HepG2 (cell line): Measurements from ENCODE around the gene FBXL12. TPM values are rescaled to one million over a fixed set of nuclear protein-coding genes. Genes with fewer than 3 reads are reported as not detected.

Experiments used
- ATAC-seq: fragments of 200-7000 bp; cut with Tn5 transposase; 3 replicates; pipeline ENCODE4 v1.9.1; 2020; ENCODE audit warnings: mild to moderate bottlenecking, moderate library complexity
- BruUV-seq: library from RNA; stranded (reverse); fragments of 400-500 nt; replicated peaks from 2 replicates; lab custom pipeline; 2021; lab: Mats Ljungman, UMichigan
- CTCF ChIA-PET: fragments of 300-600 bp; formaldehyde crosslinking; extraction: SDS; loops from one replicate; lab custom pipeline; 2021; ENCODE audit warnings: low total read pairs, inconsistent platforms, low intra/inter-chr PET ratio; lab: Yijun Ruan, JAX
- POLR2A ChIA-PET: fragments of 350-600 bp; sonication (Branson Sonifier 250); formaldehyde crosslinking; loops from one replicate; lab custom pipeline; 2020; ENCODE audit warnings: antibody characterized with exemption, inconsistent platforms; lab: Yijun Ruan, JAX
- DNase-seq: peaks from one replicate; pipeline ENCODE4 v3.0.0-alpha.2; 2015; ENCODE audit warnings: low spot score
- FAIRE-seq: peaks from 3 replicates; lab custom pipeline; 2011; peaks lifted over from hg19 to GRCh38; lab: Jason Lieb, UNC
- H2AFZ ChIP-seq: one replicate; pipeline ENCODE4 v1.6.1; 2011; ENCODE audit warnings: low read length, inconsistent platforms
- H3K27ac ChIP-seq: fragments of 300-600 bp; 3 replicates; pipeline ENCODE4 v1.8.0; 2011; ENCODE audit warnings: mixed run types, mild to moderate bottlenecking, mixed read lengths, low read length, inconsistent platforms; ENCODE audit not compliant: insufficient read depth; ENCODE audit errors: extremely low read length
- H3K27me3 ChIP-seq, 2 experiments: fragments of 200-600 bp in 1 of 2; 2 replicates in 1 of 2; 3 replicates in 1 of 2; pipeline versions ENCODE4 v1.6.0 to v1.8.0; 2011; ENCODE audit warnings: low read length in 2 of 2, mild to moderate bottlenecking in 2 of 2, moderate library complexity in 2 of 2, inconsistent platforms in 1 of 2; ENCODE audit not compliant: insufficient read depth in 2 of 2, control insufficient read depth in 1 of 2
- H3K36me3 ChIP-seq, 2 experiments: fragments of 200-600 bp in 1 of 2; replicated peaks in 1 of 2; 2 replicates in 1 of 2; 3 replicates in 1 of 2; pipeline versions ENCODE4 v1.5.1 to v1.8.0; 2011; ENCODE audit warnings: low read length in 2 of 2, inconsistent platforms in 1 of 2; ENCODE audit not compliant: insufficient read depth in 2 of 2, control insufficient read depth in 1 of 2
- H3K4me1 ChIP-seq: 2 replicates; pipeline ENCODE4 v1.5.1; 2012; ENCODE audit warnings: low read length, inconsistent platforms; ENCODE audit not compliant: insufficient read depth
- H3K4me2 ChIP-seq: 2 replicates; pipeline ENCODE4 v1.6.0; 2011; ENCODE audit warnings: low read depth, low read length, inconsistent platforms
- H3K4me3 ChIP-seq, 3 experiments: fragments of 200-600 bp in 1 of 3; sonication (generic), shearing (Covaris generic) in 1 of 3; replicated peaks in 1 of 3; 2 replicates each; pipeline ENCODE4 v1.5.1; 2011 to 2016; ENCODE audit warnings: low read length in 3 of 3, inconsistent platforms in 2 of 3, low read depth in 2 of 3, mild to moderate bottlenecking in 2 of 3, control low read depth in 1 of 3, mixed read lengths in 1 of 3; ENCODE audit not compliant: insufficient read depth in 1 of 3
- H3K79me2 ChIP-seq: one replicate; pipeline ENCODE4 v1.6.1; 2011; ENCODE audit warnings: low read length, inconsistent platforms; ENCODE audit not compliant: insufficient read depth
- H3K9ac ChIP-seq: 2 replicates; pipeline ENCODE4 v1.6.0; 2011; ENCODE audit warnings: mild to moderate bottlenecking, low read depth, low read length, inconsistent platforms; ENCODE audit not compliant: insufficient read depth
- H3K9me3 ChIP-seq: 2 replicates; pipeline ENCODE4 v1.5.1; 2012; ENCODE audit warnings: mild to moderate bottlenecking, low read length
- H4K20me1 ChIP-seq: 2 replicates; pipeline ENCODE4 v1.6.0; 2011; ENCODE audit warnings: inconsistent platforms, mild to moderate bottlenecking, low read length, moderate library complexity; ENCODE audit not compliant: insufficient read depth
- ATF7 ChIP-seq, 2 experiments: fragments of 450-650 bp in 1 of 2; sonication (generic) in 1 of 2; formaldehyde crosslinking in 1 of 2; IDR thresholded peaks; 2 replicates each; pipeline versions ENCODE4 v1.4.0 to v1.6.1; 2016 to 2020; ENCODE audit warnings: antibody characterized with exemption in 1 of 2, mild to moderate bottlenecking in 1 of 2, missing genetic modification reagents in 1 of 2
- SRSF9 ChIP-seq: fragments of 200-400 bp; formaldehyde crosslinking; IDR thresholded peaks from 2 replicates; pipeline ENCODE4 v1.6.1; 2018; ENCODE audit warnings: borderline replicate concordance, mild to moderate bottlenecking, low read depth, low read length; ENCODE audit not compliant: insufficient read depth, poor library complexity, severe bottlenecking
- TCF12 ChIP-seq, 2 experiments: fragments of 450-650 bp in 1 of 2; sonication (generic) in 1 of 2; formaldehyde crosslinking in 1 of 2; IDR thresholded peaks; 2 replicates each; pipeline versions ENCODE4 v1.6.1 to v1.8.0; 2017 to 2022; ENCODE audit warnings: antibody characterized with exemption in 1 of 2, mild to moderate bottlenecking in 1 of 2, missing genetic modification reagents in 1 of 2, moderate library complexity in 1 of 2
- ZMYM3 ChIP-seq: sonication (generic); formaldehyde crosslinking; IDR thresholded peaks from 2 replicates; pipeline ENCODE4 v1.5.1; 2020; ENCODE audit warnings: mild to moderate bottlenecking, missing genetic modification reagents
- ZNF3 ChIP-seq: IDR thresholded peaks from 2 replicates; pipeline ENCODE4 v1.7.0; 2017; ENCODE audit warnings: inconsistent platforms
- ZNF333 ChIP-seq: sonication (generic); formaldehyde crosslinking; IDR thresholded peaks from 2 replicates; pipeline ENCODE4 v1.4.0; 2020; ENCODE audit warnings: mild to moderate bottlenecking, missing genetic modification reagents, borderline replicate concordance
- ZNF496 ChIP-seq: sonication (generic); formaldehyde crosslinking; IDR thresholded peaks from 2 replicates; pipeline ENCODE4 v1.8.1; 2023; ENCODE audit warnings: mild to moderate bottlenecking, moderate library complexity, missing genetic modification reagents; ENCODE audit not compliant: insufficient replicate concordance
- ZNF660 ChIP-seq: sonication (generic); formaldehyde crosslinking; IDR thresholded peaks from 2 replicates; pipeline ENCODE4 v1.5.1; 2020; ENCODE audit warnings: mild to moderate bottlenecking, low read depth, missing genetic modification reagents, borderline replicate concordance
- ZNF766 ChIP-seq: sonication (generic); formaldehyde crosslinking; IDR thresholded peaks from 2 replicates; pipeline ENCODE4 v1.5.0; 2020; ENCODE audit warnings: missing genetic modification reagents, borderline replicate concordance
- ZNF879 ChIP-seq: sonication (generic); formaldehyde crosslinking; IDR thresholded peaks from 2 replicates; pipeline ENCODE4 v1.8.1; 2023; ENCODE audit warnings: missing genetic modification reagents
- WGBS: methylation state at CpG from one replicate; pipeline ENCODE4 v1.1.6; 2017; ENCODE audit warnings: low lambda C conversion rate; 5-methylcytosine and 5-hydroxymethylcytosine counted together
- in situ Hi-C: cut with HindIII; loops from 2 replicates; pipeline ENCODE4 v1.10.0; 2017; ENCODE audit warnings: low pct_unique_long_range_greater_than_20kb; ENCODE audit not compliant: extremely low pct_ligation_motif_present
- intact Hi-C: fragments of 100-400 bp; cut with micrococcal nuclease; formaldehyde crosslinking; loops from one replicate; pipeline ENCODE4 v1.10.0; 2022; ENCODE audit not compliant: unreplicated experiment
- polyA plus RNA-seq, 8 experiments: library from polyadenylated mRNA; depleted of rRNA in 3 of 8; stranded (reverse) in 7 of 8; unstranded in 1 of 8; fragments of >200 nt; fragmentation: Illumina TruSeq in 4 of 8; extraction: Trizol in 4 of 8; gene quantifications; 2 replicates each; pipeline versions ENCODE4 v1.2.1 to v1.2.3, GENCODE V29; 2011 to 2016; ENCODE audit warnings: low read depth in 4 of 8, missing spikeins in 1 of 8, mixed read lengths in 1 of 8; ENCODE audit not compliant: insufficient read depth in 1 of 8
- total RNA-seq, 5 experiments: library from RNA; depleted of rRNA; stranded (reverse); fragments of >200 nt; fragmentation: Illumina TruSeq; extraction: Trizol; gene quantifications; 2 replicates each; pipeline ENCODE4 v1.2.3, GENCODE V29; 2016; ENCODE audit warnings: low read depth in 1 of 5

The FBXL12 gene
- total and polyA plus RNA-seq, 2 of the 13 experiments (the other 11 are each of a cell fraction or from before 2014, with no cell fraction given): 20.4 to 23.1 TPM

GRCh38 chr19:9828551-9829063, 9.7 kb upstream of the FBXL12 start:
- Histone ChIP-seq H4K20me1 (peaks cover 7% of the 10 kb centered on the region), H3K4me1 (peaks cover 22% of the 10 kb centered on the region), H3K79me2 (peaks cover 39% of the 10 kb centered on the region), H3K4me3 (peak overlapping the region; percentile 80 to 98 (median 96)), H3K27ac (peak overlapping the region; percentile 83), H3K9ac (peak overlapping the region; percentile 91), H2AFZ (no peak overlapping the region), H3K9me3 (no peaks in the 10 kb centered on the region), H3K36me3 (peaks cover 1 to 8% of the 10 kb centered on the region in 2 experiments; a peak in 4 of 5 replicates), H3K27me3 (no peaks in the 10 kb centered on the region; a peak in 1 of 5 replicates), H3K4me2 (peak overlapping the region; percentile 98)
- FAIRE-seq: no peak
- peak; percentile 20 for ATAC-seq
- intact Hi-C loops (no loop called here), in situ Hi-C loops (no loop called here)
- no peak for DNase-seq
- no peak for TF ChIP-seq TCF12 (IDR thresholded peaks at IDR 0.05)
- TF ChIP-seq TCF12 (CRISPR knock-in tag; IDR thresholded peaks at IDR 0.05): no peak
- no peak for TF ChIP-seq ZNF766
- no peak for TF ChIP-seq ZNF3 (CRISPR knock-in tag)
- no peak for TF ChIP-seq SRSF9
- TF ChIP-seq ZNF879 (CRISPR knock-in tag): no peak
- TF ChIP-seq ATF7 (IDR thresholded peaks at IDR 0.05): no peak
- no peak for TF ChIP-seq ATF7 (CRISPR knock-in tag; IDR thresholded peaks at IDR 0.05)
- no peak for TF ChIP-seq ZNF496 (CRISPR knock-in tag)
- TF ChIP-seq ZNF660 (CRISPR knock-in tag): no peak
- TF ChIP-seq ZNF333 (CRISPR knock-in tag): no peak
- no peak for TF ChIP-seq ZMYM3 (CRISPR knock-in tag)
- CTCF ChIA-PET: no interaction called here
- WGBS: 8% methylated on average over 8 of the region's 13 CpGs
- POLR2A ChIA-PET: no interaction called here
- BruUV-seq: no TSS peak
